Astrocyte of the spinal cord (primary cell): ENCODE measurements around the gene SMIM38.

Experiments used
- DNase-seq: peaks from one replicate; pipeline ENCODE4 v3.0.0; 2011; ENCODE audit warnings: low read depth, low spot score
- H3K4me3 ChIP-seq: 2 replicates; pipeline ENCODE4 v1.5.1; 2011; ENCODE audit warnings: low read depth, mild to moderate bottlenecking, low read length, moderate library complexity
- CTCF ChIP-seq: IDR thresholded peaks from 2 replicates; pipeline ENCODE4 v1.5.1; 2012; ENCODE audit warnings: low read depth, mild to moderate bottlenecking, low read length, inconsistent platforms
- in situ Hi-C: cut with HindIII; loops from 2 replicates; pipeline ENCODE4 v1.10.0; 2017; ENCODE audit warnings: low sequenced_read_pairs

Gene SMIM38

GRCh38 chr11:69194396-69194795 is 38.7 kb downstream of the SMIM38 start:
- no peak overlapping the region for H3K4me3 ChIP-seq
- no peak for DNase-seq
- no peak for TF ChIP-seq CTCF
- in situ Hi-C loops, result no loop called here

- in situ Hi-C loops, result no loop called here
- no peak for DNase-seq
- TF ChIP-seq CTCF, result no peak
- no peak overlapping the region for H3K4me3 ChIP-seq
Measured at GRCh38 chr11:69194956-69195355, 39.2 kb downstream of the SMIM38 start.

DNA sequence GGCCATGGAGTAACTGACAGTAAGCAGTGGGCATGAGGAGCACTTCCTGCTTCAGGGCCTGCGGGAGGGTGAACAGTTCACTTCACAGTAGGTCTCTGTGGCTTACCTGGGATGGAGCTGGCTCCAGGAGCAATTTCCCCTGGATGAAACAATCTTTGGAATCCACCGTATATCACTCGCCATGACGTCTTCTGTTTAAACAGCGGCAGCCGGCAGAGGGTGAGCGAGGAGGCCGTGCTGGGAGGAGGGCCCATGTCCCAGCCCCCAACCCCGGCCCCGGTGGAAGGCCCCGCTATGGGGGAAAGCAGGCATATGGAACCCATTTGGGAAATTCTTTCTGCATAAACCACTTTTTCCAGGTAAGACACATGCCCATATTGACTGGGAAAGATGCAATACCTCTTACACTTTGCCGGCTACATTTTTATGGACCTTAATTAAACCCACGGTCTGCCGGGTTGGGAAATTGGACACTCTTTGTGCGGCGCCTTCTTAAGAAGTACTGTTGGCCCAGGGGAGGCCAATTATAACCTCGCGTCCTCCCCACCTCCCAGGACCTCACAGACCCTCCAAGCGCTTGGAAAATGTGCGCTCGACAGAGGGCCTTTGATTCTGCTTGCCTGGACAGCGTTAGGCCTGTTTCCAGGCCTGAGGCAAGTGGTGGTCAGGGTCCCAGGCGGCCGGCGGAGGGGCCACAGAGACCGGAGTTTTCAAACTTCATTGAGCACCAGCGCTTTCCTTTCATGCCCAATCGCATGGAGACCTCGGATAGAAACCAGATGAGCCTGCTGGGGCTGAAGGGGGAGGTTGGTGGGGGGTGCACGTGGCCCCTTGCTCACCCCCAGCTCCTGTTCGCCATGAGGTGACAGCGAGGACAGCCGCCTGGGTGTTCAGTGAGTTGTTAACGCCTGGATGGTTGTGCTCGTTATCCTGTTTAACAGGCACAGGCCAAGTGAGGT is 40.4 kb downstream of the SMIM38 start:
- in situ Hi-C loops, result no loop called here
- TF ChIP-seq CTCF, result no peak
- no peak for DNase-seq
- no peak overlapping the region for H3K4me3 ChIP-seq

DNA sequence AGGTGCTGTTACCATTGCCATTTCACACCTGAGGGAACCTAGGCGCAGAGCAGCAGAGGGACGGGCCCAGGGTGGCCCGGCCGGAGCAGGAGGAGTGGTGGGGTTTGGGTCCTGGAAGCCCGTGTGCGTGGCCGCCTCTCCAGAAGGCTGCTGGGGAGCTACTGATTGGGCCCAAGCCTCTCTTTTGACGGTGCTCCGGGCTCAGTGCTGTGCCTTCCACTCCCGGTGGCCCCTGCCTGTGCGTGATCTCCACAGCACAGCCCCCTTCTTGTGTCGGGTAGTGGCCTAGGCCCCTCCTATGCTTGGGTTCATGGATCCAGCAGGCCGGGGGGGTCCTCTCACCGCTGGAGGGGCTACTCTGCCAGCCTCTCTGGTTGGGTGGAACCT is 41.0 kb downstream of the SMIM38 start:
- in situ Hi-C loops, result no loop called here
- H3K4me3 ChIP-seq, result no peak overlapping the region
- TF ChIP-seq CTCF, result no peak
- no peak for DNase-seq

DNA sequence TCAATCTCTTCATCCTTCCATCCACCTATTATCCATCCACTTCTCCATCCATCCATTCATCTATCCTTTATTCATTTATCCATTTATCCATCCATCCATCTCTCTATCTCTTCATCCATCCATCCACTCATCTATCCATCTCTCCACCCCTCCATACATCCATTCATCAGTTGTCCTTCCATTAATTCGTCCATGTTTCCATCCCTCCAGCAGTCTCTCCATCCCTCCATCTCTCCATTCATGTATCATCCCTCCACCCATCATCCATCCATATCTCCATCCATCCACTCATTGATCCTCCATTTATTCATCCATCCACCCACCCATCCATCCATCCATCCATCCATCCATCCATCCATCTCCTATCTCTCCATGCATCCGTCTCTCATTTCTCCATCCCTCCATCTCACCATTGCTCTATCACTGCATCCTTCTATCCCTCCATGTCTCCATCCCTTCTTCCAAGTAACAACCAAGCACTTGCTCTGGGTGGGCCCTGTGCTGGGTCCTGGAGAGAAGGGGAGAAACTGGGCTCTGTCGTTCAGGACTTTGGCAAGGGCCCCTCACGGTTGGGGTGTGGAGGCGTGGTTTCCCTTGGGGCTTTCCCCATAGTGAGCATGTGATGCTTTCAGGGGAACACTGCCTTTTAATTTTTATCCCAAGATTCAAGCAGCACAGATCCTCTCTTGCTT is 43.3 kb downstream of the SMIM38 start:
- H3K4me3 ChIP-seq, result no peak overlapping the region
- TF ChIP-seq CTCF, result no peak
- DNase-seq, result no peak
- in situ Hi-C loops, result no loop called here

- no peak overlapping the region for H3K4me3 ChIP-seq
- in situ Hi-C loops, result no loop called here
- TF ChIP-seq CTCF, result no peak
- no peak for DNase-seq
Measured at GRCh38 chr11:69199583-69200315, 44.0 kb downstream of the SMIM38 start.
